Keratinocyte (primary cell): Measurements from ENCODE around the gene KRTAP4-3.

ENCODE experiments used
- EZH2 ChIP-seq: IDR thresholded peaks from one replicate; pipeline ENCODE4 v1.6.1; 2012; ENCODE audit warnings: inconsistent platforms, mild to moderate bottlenecking, low read length, moderate library complexity
- TF ChIP-seq, protein P1 (sequence below), 3 experiments: IDR thresholded peaks in 1 of 3; conservative IDR thresholded peaks in 1 of 3; optimal IDR thresholded peaks in 1 of 3; 2 replicates in 2 of 3; 3 replicates in 1 of 3; pipeline versions ENCODE3 to v1.5.1; 2011; ENCODE audit warnings: low read length in 3 of 3, mild to moderate bottlenecking in 3 of 3, moderate library complexity in 2 of 3, control low read depth in 1 of 3, inconsistent platforms in 1 of 3; ENCODE audit not compliant: insufficient read depth in 2 of 3; ENCODE audit errors: extremely low read depth in 1 of 3

DNA sequence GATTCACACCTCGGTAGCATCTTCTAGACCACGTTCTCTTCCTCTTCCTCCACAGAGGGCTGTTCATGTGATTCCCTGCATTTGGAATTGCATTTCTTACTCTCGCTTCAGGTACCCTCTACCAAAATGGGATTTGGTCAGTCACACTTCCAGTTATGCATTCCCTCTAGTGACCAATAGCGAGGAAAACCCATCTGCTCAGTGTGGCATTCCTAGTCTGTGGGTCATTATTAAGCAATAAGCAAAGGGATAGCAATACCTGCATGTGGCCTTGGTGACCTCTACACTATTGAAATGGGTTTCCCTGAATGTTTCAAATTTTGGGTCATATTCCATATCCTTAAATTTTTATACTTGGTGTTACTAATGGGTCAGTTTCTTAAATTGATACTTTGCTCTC, 18.0 kb downstream of the KRTAP4-3 start:
- TF ChIP-seq, protein P1, sequence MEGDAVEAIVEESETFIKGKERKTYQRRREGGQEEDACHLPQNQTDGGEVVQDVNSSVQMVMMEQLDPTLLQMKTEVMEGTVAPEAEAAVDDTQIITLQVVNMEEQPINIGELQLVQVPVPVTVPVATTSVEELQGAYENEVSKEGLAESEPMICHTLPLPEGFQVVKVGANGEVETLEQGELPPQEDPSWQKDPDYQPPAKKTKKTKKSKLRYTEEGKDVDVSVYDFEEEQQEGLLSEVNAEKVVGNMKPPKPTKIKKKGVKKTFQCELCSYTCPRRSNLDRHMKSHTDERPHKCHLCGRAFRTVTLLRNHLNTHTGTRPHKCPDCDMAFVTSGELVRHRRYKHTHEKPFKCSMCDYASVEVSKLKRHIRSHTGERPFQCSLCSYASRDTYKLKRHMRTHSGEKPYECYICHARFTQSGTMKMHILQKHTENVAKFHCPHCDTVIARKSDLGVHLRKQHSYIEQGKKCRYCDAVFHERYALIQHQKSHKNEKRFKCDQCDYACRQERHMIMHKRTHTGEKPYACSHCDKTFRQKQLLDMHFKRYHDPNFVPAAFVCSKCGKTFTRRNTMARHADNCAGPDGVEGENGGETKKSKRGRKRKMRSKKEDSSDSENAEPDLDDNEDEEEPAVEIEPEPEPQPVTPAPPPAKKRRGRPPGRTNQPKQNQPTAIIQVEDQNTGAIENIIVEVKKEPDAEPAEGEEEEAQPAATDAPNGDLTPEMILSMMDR (optimal IDR thresholded peaks at IDR 0.05 in 1 of 3, IDR thresholded peaks at IDR 0.05 in 1 of 3, conservative IDR thresholded peaks at IDR 0.05 in 1 of 3; ENCODE audit: extremely low read depth in 1 of 3, insufficient read depth in 2 of 3, low read length in 3 of 3) = no peak
- TF ChIP-seq EZH2 = no peak
